ENCODE results near the gene SLC30A10. TPM values are rescaled to one million over a fixed set of nuclear protein-coding genes. Genes with fewer than 3 reads are reported as not detected.

Gene SLC30A10
- total and polyA plus RNA-seq, 2 of the 13 experiments (the other 11 are each of a cell fraction or from before 2014, with no cell fraction given), result 20.9 to 30.2 TPM

DNA sequence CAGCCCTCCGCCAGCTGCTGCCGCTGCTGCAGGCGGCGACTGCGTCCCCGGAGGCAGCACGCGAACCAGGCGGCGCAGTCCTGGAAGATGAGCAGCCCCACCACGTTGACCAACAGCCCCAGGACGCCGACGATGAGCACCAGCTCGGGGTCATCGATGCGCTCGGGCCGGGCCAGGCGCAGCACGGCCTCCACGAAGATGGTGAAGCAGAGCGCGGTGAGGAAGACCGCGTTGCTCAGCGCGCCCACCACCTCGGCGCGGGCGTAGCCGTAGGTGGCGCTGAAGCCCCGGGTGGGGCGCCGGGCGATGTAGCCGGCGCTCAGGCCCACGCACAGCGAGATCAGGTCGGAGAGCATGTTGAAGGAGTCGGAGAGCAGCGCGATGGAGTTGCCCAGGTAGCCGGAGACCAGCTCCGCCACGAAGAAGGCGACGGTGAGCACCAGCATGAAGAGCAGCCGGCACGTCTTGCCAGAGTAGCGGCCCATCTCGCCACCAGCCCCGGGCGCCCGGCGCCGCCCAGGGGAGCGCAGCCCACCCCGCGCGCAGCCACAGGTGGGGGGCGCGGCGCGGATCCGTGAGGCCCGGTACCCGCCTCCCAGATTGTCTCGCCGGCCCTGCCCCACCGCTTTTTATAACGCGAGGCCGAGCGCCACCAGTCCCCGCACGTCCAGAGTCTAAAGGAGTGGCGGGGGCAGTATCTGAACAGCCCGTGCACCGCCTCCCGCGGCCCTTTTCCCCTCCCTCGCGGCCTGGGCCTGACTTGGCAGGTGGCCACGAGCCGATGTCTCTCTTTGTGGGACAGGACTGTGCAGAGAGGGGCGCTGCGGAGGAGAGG, at the start of gene SLC30A10 (continued):
- TF ChIP-seq, protein P1, sequence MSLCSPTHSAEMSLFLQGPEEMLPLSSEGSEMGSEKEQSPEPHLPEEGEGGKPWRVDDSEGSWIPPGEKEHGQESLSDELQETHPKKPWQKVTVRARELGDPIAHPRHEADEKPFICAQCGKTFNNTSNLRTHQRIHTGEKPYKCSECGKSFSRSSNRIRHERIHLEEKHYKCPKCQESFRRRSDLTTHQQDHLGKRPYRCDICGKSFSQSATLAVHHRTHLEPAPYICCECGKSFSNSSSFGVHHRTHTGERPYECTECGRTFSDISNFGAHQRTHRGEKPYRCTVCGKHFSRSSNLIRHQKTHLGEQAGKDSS (CRISPR knock-in tag; IDR thresholded peaks at IDR 0.05; ENCODE audit: borderline replicate concordance, low read depth), result peak; percentile 31; the same call in 1 of the 2 replicates
- TF ChIP-seq ZNF839 (CRISPR knock-in tag; IDR thresholded peaks at IDR 0.05; ENCODE audit: borderline replicate concordance) (peak; percentile 68; the same call in 1 of the 2 replicates), ZNF724P (CRISPR knock-in tag; IDR thresholded peaks at IDR 0.05; ENCODE audit: borderline replicate concordance) (no peak), ZNF777 (CRISPR knock-in tag; IDR thresholded peaks at IDR 0.05) (peak; percentile 48), HNRNPK (IDR thresholded peaks at IDR 0.05; ENCODE audit: low read depth, low read length, poor library complexity, severe bottlenecking) (no peak), ZNF558 (CRISPR knock-in tag; IDR thresholded peaks at IDR 0.05; ENCODE audit: borderline replicate concordance) (peak; percentile 63; the same call in 1 of the 2 replicates), NAIF1 (CRISPR knock-in tag; IDR thresholded peaks at IDR 0.05; ENCODE audit: borderline replicate concordance) (no peak), SAP130 (CRISPR knock-in tag; IDR thresholded peaks at IDR 0.05; ENCODE audit: low read depth) (peak; percentile 73), ZNF274 (CRISPR knock-in tag; IDR thresholded peaks at IDR 0.05) (peak; percentile 31; the same call in 1 of the 2 replicates), SKI (IDR thresholded peaks at IDR 0.05; ENCODE audit: partially characterized antibody) (peak; percentile 39), ZNF713 (CRISPR knock-in tag; IDR thresholded peaks at IDR 0.05) (peak; percentile 76; the same call in 1 of the 2 replicates), ZNF24 (IDR thresholded peaks at IDR 0.05) (no peak), POLR2G (IDR thresholded peaks at IDR 0.05; ENCODE audit: low read depth, low read length) (peak; percentile 33; the same call in 1 of the 2 replicates), EP300 (IDR thresholded peaks at IDR 0.05; ENCODE audit: low read depth in 2 of 2, low read length in 2 of 2) (0 out of 4 replicates have a peak, but pooled peaks of 1 of the 2 experiments have one; percentile 11), EP300 (CRISPR knock-in tag; IDR thresholded peaks at IDR 0.05; ENCODE audit: borderline replicate concordance) (no peak), SALL1 (CRISPR knock-in tag; IDR thresholded peaks at IDR 0.05) (peak; percentile 92), MED13 (CRISPR knock-in tag; IDR thresholded peaks at IDR 0.05) (0 out of 2 replicates have a peak, but pooled peaks have one; percentile 69), ZNF124 (CRISPR knock-in tag; IDR thresholded peaks at IDR 0.05) (no peak), EHMT2 (IDR thresholded peaks at IDR 0.05; ENCODE audit: borderline replicate concordance, low read depth, low read length) (no peak)
- TF ChIP-seq, protein P2, sequence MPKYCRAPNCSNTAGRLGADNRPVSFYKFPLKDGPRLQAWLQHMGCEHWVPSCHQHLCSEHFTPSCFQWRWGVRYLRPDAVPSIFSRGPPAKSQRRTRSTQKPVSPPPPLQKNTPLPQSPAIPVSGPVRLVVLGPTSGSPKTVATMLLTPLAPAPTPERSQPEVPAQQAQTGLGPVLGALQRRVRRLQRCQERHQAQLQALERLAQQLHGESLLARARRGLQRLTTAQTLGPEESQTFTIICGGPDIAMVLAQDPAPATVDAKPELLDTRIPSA (CRISPR knock-in tag; IDR thresholded peaks at IDR 0.05; ENCODE audit: borderline replicate concordance), result 0 out of 2 replicates have a peak, but pooled peaks have one; percentile 38
- TF ChIP-seq, protein P3, sequence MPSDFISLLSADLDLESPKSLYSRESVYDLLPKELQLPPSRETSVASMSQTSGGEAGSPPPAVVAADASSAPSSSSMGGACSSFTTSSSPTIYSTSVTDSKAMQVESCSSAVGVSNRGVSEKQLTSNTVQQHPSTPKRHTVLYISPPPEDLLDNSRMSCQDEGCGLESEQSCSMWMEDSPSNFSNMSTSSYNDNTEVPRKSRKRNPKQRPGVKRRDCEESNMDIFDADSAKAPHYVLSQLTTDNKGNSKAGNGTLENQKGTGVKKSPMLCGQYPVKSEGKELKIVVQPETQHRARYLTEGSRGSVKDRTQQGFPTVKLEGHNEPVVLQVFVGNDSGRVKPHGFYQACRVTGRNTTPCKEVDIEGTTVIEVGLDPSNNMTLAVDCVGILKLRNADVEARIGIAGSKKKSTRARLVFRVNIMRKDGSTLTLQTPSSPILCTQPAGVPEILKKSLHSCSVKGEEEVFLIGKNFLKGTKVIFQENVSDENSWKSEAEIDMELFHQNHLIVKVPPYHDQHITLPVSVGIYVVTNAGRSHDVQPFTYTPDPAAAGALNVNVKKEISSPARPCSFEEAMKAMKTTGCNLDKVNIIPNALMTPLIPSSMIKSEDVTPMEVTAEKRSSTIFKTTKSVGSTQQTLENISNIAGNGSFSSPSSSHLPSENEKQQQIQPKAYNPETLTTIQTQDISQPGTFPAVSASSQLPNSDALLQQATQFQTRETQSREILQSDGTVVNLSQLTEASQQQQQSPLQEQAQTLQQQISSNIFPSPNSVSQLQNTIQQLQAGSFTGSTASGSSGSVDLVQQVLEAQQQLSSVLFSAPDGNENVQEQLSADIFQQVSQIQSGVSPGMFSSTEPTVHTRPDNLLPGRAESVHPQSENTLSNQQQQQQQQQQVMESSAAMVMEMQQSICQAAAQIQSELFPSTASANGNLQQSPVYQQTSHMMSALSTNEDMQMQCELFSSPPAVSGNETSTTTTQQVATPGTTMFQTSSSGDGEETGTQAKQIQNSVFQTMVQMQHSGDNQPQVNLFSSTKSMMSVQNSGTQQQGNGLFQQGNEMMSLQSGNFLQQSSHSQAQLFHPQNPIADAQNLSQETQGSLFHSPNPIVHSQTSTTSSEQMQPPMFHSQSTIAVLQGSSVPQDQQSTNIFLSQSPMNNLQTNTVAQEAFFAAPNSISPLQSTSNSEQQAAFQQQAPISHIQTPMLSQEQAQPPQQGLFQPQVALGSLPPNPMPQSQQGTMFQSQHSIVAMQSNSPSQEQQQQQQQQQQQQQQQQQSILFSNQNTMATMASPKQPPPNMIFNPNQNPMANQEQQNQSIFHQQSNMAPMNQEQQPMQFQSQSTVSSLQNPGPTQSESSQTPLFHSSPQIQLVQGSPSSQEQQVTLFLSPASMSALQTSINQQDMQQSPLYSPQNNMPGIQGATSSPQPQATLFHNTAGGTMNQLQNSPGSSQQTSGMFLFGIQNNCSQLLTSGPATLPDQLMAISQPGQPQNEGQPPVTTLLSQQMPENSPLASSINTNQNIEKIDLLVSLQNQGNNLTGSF (CRISPR knock-in tag; IDR thresholded peaks at IDR 0.05), result peak; percentile 72; the same call in 1 of the 2 replicates
